COLO668 (cell line): Measurements from ENCODE around the gene ASXL1.

Experiments used
- DNase-seq: peaks from one replicate; lab custom pipeline; 2025; ENCODE audit not compliant: unreplicated experiment; lab: John Stamatoyannopoulos, UW

ASXL1 gene

DNA sequence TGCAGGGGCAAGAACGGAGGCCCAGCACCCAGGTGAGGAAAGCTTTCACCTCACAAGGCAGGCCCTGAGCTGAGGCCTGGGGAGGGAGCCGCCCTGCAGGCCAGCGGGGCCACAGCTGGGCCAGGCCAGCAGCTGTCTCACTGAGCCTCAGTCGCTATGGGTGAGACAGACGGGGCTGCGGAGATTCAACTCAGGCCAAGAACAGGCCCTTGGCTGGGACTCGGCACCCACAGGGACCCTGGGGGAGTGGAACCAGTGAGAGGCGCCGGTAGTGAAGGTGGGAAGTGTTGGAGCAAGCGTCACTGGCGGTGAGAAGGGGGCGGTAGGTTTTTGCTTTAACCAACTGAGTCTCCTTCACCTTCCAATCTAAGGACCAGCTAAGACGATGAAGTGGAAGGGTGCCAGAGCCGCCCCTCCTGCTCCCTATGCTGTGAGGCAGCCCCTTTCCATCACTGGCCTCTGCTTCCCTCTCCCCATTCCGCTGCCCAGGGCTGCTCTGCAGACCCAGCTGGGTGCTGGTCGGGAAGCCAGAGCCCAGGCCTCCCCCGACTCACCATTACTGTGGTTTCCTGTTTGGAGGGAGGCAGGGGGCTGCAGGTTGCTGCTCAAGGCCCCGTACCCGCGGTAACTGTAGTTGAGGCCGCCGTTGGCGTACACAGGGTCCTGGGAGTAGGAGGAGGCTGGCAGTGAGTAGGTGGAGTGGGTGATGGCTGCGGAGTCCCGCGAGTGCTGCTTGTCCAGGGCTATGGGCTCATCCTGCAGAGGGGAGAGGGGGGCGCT lies 93.7 kb downstream of the ASXL1 start:
- DNase-seq, result no peak

DNA sequence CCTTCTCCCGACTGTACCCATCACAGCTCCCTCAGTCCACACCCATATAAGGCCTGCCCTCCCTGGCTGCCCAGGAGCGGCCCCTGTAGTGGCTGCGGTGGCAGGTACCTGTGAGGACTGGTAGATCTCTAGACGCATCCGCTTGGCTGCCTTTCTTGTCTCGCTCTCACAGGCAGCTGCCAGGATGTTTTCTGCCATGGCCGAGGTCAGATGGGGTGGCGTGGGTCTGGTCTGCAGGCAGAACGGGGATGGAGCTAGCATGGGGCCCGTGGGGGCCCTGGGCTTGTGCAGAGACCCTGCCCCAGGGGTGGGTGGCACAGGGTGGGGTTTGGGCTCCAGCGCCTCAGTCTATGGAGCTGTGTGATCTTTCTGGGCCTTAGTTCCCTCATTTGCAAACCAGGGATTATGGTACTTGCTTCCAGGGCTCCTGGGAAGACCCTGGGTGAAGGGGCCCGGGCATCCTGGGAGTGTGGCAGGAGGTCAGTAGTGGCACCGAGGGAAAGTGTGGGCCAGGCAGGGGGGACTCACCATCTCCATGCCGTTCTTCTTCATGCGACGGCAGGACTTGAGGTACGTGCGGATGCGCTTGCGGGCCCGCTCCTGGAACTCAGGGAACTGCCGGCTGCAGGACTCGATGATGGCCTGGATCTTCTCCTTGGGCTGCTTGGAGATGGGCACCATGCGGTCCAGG lies 94.8 kb downstream of the ASXL1 start:
- no peak for DNase-seq

DNA sequence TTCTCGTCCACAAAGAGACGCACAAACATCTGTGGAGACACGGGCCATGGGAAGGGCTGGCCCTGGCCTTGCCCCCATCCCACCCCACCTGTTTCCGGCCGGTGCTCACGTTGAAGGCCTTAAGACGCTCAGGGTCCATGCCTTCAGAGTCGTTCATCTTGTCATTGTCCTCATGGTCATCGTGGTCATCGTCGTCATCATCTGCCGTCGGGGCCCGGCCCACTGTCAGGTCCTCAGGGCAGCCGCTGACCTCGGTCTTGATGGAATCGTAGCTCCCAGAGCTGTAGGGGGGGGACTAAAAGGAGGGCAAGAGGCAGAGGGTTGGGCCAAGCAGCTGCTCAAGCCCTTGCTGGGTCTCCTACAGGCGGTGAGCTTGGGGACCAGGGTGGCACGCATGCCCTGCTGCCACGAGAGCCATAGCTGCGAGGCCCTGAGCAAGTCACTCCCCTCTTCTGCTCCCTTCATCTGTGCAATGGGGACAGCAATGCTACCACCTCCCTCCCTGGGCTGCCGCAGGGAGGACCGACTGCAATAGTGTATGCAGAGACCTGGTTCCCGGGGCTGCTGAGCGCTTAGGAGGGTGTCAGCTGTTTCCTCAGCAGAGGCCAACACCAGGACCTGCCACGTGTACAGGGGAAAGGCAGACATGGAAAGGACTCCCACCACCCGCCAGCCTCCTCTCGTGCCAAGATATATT lies 95.5 kb downstream of the ASXL1 start:
- DNase-seq, result no peak

DNA sequence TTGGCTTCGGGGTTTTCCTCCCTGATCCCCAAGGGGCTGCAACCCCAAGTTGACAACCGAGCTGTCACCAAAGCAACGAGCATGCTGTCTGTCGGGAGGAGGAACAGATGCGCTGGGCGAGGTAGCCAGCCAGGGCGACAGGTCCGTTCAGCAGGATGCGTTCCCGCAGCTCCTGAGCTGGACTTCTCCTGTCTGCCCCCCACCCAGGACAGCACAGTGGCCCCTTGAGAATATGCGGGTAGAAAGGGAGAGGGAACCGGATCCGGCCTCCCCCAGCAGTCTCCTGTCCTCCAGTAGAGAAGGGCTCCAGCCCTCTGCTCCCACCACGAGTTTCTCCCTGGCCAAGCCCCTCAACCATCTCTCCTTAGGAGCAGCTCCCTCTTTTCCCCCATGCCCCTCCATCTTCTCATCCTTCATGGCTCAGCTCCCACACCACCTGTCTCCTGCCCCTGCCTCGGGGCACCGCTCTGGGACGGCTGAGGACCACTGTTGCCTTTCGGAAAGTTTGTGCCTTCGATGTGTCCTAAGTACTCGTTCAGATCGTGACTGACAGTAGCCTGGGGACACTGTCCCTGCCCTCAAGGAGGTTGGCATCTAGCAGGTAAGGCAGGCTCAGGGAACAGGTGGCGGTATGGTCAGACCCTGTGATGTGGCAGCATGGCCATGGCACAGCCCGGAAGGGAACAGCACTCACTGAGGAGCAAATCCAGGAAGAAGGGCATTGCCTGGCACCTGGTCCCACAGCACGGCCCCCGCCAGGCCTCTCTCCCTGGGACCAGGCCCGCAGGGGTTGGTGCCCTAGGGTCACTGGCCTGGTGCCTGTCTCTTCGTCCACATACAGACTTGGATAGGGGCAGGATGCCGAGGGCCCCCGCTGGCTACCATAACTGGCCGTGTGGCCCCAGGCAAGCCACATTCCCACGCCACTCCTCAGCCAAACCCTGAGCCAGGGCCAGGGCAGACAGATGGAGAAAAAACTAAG lies 96.3 kb downstream of the ASXL1 start:
- DNase-seq, result no peak

DNA sequence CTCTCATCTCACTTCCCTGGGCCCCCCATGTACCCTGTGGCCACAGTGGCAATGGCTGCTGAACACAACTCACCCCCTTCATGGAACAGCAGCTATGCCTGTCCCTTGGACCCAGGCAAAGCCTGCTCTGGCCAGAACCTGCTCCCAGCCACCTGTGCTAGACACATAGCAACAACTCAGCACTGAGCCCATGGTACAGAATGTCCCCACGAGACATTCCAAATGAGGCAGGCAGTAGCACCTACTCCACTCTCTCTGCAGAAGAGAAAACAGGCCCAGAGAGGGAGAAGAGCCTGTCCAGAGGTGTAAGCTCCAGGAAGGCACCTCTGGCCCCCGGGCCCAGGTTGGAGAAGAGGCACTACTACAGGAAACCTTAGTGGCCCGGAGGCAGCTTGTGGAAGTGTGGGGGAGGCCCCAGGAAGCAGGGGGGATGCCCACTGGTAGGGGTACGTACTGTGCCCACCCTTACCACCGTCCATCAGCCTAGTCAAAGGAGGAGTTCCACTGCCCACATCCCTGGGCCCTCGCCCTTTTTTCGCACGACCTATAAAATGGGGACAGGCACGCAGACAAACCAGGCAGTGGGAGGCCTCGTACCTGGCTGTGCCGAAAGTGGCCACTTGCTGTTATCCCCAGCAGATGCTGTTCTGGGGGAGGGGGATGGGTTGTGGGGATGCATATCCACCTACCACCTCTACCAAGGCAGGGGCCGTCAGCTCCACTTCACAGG lies 97.2 kb downstream of the ASXL1 start:
- DNase-seq, result no peak

DNA sequence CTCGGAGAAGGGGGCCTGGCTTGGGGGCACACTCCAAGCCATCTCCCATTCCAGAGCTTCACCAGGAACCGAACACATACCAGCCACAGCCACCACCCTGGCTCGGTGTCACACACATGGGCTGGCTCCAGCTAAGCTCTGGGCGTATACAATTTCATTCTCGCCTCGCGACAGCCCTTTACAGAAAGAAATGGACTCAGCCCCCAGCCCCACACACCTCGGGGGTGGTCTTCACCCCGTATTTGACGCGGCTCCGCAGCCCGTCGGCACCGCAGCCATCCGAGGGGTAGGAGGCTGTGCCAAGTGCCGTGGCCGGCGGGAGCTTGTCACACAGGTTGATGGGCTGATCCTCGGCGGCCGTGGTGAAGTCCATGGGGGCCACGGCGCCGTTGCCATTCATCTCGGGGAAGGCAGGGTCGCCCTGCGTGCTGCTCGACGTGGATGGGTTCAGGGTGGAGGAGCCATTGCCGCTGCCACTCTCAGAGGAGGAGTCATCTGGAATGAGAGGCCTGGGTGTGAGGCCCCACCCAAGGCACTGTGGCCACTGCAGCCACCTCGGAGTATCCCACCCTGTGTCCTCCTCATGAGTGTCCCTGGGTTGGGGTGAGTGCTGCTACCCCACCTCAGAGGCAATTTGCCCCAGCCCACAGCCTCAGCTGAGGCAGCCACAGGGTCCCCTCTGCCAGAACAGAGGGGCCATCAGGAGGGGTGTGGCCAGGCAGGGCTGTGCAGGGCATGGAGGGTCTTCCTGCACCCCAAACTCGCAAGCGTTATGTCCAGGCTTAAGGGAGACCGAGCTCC lies 98.0 kb downstream of the ASXL1 start:
- DNase-seq, result no peak

DNA sequence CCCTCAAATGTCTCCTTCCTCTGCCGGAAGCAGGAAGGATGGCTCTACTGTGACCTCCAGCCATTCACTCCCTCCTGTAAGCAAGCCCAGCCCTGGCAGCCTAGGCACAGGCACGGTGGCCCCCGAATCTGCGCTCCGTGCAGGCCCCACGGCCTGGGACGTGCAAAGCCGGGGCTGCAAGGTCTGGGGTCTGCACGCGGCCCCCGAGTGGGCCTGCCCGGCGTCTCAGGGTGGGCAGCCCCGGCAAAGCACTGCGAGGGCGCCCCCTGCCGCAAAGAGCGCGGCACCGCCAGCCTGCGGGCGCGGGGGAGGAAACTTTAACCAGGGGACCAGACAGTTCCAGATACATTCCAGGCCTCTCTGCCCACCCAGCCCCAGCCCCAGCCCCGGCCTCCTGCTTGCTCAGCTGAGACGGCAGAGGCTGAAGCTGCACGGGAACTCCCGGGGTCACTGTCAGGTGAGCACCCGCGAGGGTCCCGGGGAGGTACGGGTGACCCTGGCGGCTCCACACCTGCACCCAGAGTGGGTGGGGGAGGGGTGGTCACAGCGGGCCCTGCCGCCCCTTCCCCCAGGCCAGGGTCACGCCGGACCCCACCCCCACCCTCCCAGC lies 98.8 kb downstream of the ASXL1 start:
- DNase-seq, result peak; percentile 62

DNA sequence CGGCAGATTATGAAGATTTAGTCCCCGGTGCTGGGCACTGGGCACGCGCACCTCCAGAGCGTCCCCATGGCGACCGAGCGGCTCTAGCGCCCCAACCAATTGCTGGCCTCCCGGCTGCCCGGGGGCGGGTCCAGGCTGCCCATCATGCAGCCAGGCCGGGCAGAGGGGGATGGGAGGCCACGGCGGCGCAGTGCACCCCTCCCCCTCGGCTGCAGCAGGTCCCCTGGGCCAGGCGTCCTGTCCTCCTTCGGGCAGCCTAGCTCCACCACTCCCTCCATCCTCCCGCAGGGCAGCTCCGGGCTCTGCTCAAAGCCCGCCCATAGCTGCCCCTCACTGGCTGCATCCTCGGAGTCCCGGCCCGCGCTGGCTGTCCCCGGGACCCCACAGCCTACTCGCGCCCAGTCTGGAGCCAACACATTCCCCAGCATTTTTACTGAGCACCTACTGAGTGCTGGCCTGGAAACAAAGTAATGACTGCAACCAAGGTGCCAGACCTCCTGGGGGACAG lies 99.4 kb downstream of the ASXL1 start:
- peak; percentile 84 for DNase-seq

DNA sequence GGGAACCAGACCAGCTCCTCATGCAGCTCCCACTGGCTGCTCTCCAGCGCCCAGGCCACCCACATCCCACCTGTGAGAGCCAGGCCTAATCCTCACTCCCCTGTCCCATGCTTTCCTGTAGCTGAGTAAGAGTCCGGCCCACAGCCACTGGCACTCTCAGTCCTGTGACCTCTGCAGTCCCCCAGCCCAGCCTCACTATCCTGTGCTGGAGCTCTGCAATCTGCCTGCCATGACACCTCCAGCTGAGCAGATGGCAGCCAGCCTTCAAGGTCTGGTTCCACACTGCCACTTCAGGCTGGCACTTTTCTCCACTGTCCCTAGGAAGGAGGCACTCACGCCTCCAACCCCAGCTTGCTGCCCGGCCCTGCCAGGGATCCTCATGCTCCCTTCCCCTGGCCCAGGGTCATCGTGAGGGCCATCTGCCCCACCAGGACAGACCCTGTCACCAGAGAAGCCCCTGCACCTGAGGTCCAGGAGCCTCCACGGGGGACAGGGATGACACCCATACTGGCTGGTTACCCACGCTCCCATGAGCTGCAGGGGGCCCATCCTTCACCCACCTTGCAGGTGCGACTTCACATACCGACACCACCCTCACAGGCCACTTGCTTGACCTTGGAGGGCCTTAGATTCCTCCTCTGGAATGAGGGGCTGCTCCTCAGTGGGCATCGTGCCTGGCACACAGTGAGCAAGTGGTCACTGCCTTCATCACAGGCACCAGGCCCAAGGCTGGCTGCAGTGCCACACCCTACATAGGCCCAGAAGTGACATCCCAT lies 100.1 kb downstream of the ASXL1 start:
- no peak for DNase-seq

DNA sequence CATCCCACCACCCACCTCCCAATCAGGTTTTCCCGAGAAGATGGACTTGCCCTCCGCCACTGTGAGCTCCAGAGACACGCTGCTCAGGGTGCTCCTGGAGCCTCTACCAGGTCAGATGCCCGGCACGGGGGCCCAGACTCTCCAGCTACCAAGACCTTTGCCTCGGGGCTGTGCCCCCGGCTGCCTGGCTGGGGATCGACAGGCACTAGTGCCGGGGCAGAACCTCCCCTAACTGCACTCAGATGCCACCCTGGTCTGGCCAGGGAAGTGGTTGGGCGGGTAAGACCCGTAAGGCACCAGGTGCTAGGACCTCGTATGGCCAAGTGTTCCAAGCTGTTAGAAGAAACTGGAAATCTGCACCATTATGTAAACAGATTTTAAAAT lies 100.7 kb downstream of the ASXL1 start:
- DNase-seq, result no peak

DNA sequence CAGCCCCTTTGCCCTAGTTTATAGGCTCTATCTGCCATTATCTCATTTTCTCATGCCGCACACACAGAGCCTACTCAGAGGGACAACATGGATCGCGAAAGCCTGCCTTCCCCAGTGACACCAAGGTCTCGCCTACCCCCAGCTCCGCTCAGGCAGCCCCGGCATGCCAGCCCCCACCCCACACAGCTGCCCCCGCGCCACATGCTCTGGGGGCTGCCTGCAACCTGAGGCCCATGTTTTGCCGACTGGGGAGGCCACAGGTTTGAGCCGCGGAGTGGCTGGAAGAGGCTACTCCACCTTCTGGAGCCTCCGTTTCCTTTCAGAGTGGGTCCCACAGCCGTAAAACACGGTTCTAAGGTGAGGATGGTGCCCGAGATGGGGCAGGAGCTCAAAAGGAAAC lies 102.1 kb downstream of the ASXL1 start:
- DNase-seq, result no peak

DNA sequence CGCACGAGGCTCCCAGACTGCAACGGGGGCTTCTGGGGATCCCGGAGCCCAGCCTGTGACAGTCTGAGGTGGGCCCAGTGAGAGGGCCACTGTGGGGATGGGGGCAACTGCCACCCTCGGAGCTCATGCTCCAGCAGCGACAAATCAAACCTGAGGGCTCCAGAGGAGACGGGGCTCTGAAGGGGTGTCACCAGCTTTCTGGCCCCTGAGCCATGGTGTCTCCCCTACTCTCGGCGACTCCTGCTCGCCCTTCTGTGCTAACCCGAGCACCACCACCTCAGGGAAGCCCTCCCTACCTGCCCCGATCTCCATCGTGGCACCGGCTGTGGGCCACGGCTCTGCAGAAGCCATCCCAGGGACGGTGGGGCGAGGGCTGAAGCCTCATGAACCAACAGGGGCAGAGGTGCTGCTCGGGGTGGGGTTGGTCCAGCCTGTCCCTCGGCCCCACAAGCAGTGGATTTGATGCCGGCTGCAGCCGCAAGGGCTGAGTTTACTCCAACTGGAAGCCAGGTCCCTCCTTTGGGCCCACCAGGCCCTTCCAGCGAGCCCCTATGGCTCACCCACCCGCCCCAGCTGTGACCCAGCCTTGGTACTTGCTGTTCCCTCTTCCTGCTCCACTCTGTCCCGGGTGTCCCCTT lies 102.7 kb downstream of the ASXL1 start:
- no peak for DNase-seq

DNA sequence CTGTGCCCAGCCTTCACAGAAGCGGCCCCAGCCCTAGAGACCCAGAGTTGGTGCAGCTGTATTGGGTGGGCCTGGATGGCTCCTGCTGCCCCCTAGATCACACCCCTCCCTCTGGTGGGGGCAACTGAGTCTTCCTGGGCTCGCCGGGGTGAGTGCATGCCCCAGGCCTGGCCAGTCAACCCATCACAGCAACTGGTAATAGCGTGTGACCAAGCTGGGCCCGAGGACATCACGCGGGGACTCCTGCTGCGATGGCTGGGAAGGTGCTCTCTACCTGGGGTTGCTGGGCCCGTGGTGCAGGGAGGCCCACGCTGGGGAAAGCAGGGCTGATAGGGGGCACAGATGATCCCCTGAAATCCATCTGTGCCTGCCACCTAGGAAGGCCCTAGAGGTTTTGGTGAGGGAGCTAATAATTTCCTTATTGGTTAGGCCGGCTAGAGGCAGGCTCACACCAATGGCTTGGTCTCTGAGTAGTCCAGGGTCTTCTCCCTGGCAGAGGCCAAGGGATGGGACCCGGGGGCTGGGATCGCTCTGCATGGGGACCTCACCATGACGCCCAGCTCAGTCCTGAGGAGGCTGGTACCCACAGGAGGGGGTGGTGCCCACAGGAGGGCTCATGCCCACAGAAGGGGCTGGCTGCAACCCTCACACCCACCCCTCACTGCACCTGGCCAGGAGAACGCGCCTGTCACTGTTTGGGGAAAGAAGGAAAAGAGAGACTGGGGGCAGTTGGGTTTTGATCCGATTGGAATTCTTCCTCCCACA lies 103.9 kb downstream of the ASXL1 start:
- DNase-seq, result no peak

DNA sequence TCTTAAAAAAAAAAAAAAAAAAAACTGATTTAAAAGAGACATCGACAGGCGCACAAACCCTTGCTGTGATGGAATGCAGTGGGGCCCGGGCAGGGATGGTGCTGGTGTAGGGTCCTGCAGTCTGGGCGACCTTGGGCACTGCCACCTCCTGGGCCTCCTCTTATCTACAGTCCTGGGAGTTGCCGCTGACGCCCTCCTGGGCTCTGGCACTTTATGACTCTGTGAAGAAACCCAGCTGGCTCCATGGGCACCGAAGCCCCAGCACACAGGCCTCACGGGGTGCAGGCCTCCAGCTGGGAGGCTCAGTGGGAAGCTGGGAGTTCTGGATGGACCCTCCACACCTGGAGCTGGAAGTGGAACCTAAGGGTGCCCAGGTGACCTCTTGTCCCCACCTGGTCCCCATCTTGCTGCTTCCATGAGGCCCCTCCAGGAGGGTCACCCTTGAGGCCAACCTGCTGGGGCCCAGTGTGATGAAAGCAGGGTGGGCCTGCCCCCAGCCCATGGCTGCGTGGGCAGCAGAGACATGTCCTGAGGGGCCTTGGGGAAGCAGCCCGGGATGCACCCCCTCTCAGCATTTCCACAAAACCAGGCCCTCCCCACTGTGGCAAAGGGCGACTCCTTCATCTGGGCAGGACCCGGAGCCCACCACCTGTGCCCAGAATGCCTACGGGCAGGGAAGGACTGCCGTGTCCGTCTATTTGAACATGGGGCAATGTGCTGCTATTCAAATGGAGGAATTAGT lies 104.9 kb downstream of the ASXL1 start:
- no peak for DNase-seq

DNA sequence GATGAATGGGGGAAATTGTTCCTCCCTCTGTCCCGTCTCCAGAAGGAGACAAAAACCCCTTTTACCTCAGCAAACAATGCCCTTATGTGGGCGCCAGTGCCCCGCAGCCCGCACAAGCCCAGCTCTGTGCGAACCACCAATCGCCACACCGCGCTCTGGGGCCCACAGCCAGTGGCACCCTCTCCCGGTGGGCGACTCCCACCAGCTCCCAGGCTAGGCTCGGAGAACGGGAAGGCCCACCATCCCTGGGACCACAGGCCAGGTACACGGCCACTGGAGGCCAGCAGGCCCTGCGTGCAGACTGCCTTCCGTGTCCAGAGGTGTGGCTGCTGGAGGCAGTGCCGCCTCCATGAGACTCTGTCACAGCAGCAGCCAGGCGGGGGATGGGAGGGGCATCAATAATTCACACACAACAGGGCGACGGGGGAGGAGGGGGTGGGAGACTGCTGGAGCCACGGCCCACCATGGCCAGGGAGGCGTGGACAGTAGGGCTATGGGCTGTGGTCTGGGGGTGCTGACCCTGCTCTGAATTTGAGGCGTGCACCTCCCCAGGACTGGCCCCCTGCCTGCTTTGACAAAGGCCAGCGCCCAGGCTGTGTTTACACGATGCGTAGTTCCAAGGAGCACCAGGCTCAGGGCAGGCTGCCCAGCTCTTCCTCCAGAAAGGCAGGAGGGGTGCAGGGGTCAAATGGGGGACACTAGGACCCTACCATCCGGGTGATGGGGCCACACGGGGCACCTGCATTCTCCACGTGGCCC lies 105.7 kb downstream of the ASXL1 start:
- DNase-seq, result no peak
